ENCODE data around the gene ILF2.
"Not testable (repeated sequence)": the region's sequence is repeated elsewhere in the genome, so short reads cannot be mapped to it uniquely, and the experiment has no call there.

Gene ILF2

GRCh38 chr1:153670859-153671627 lies at the start of gene ILF2:
TSS of gene ILF2 (minus strand) at chr1:153670993. CDS start at chr1:153670922, 71 bp downstream.
- peak; percentile 96 for DNase-seq (ENCODE audit: low read depth)

GRCh38 chr1:153717330-153717729 lies 46.5 kb upstream of the ILF2 start:
- no peak for DNase-seq (ENCODE audit: low read depth)

- not testable (repeated sequence) for DNase-seq (ENCODE audit: low read depth)
Observed at GRCh38 chr1:153716211-153716610, 45.4 kb upstream of the ILF2 start.

GRCh38 chr1:153711026-153711425 lies 40.2 kb upstream of the ILF2 start:
- no peak for DNase-seq (ENCODE audit: low read depth)

- no peak for DNase-seq (ENCODE audit: low read depth)
Observed at GRCh38 chr1:153705484-153705883, 34.7 kb upstream of the ILF2 start.

- no peak for DNase-seq (ENCODE audit: low read depth)
Observed at GRCh38 chr1:153699768-153700167, 29.0 kb upstream of the ILF2 start.

- DNase-seq (ENCODE audit: low read depth) = no peak
Observed at GRCh38 chr1:153698923-153699714, 28.3 kb upstream of the ILF2 start.

GRCh38 chr1:153698020-153698922 lies 27.5 kb upstream of the ILF2 start:
- no peak for DNase-seq (ENCODE audit: low read depth)

GRCh38 chr1:153697191-153698019 lies 26.6 kb upstream of the ILF2 start:
- DNase-seq (ENCODE audit: low read depth) = no peak

GRCh38 chr1:153696741-153697140 lies 25.9 kb upstream of the ILF2 start:
- DNase-seq (ENCODE audit: low read depth) = no peak

- DNase-seq (ENCODE audit: low read depth) = no peak
Observed at GRCh38 chr1:153693466-153693865, 22.7 kb upstream of the ILF2 start.

- DNase-seq (ENCODE audit: low read depth) = no peak
Observed at GRCh38 chr1:153688736-153689328, 18.0 kb upstream of the ILF2 start.

- no peak for DNase-seq (ENCODE audit: low read depth)
Observed at GRCh38 chr1:153688276-153688675, 17.5 kb upstream of the ILF2 start.

- no peak for DNase-seq (ENCODE audit: low read depth)
Observed at GRCh38 chr1:153687346-153688125, 16.7 kb upstream of the ILF2 start.

- no peak for DNase-seq (ENCODE audit: low read depth)
Observed at GRCh38 chr1:153685544-153686340, 14.9 kb upstream of the ILF2 start.

- no peak for DNase-seq (ENCODE audit: low read depth)
Observed at GRCh38 chr1:153684892-153685291, 14.1 kb upstream of the ILF2 start.

- DNase-seq (ENCODE audit: low read depth) = no peak
Observed at GRCh38 chr1:153683854-153684253, 13.1 kb upstream of the ILF2 start.

GRCh38 chr1:153682730-153683129 lies 11.9 kb upstream of the ILF2 start:
- no peak for DNase-seq (ENCODE audit: low read depth)

- no peak for DNase-seq (ENCODE audit: low read depth)
Observed at GRCh38 chr1:153680120-153680403, 9.3 kb upstream of the ILF2 start.
